NCI-H2196 treated with DMSO at 0.1 percent for 48 hours (cell line): ENCODE results near the gene CCDC190.
"Not testable (repeated sequence)": the region's sequence is repeated elsewhere in the genome, so short reads cannot be mapped to it uniquely, and the experiment has no call there.

Experiments
- DNase-seq: peaks from one replicate; lab custom pipeline; 2025; ENCODE audit not compliant: unreplicated experiment; lab: John Stamatoyannopoulos, UW

Gene CCDC190

GRCh38 chr1:162835157-162835899 lies 25.6 kb downstream of the CCDC190 start:
- no peak for DNase-seq

GRCh38 chr1:162832470-162832869 lies 28.5 kb downstream of the CCDC190 start:
- no peak for DNase-seq

GRCh38 chr1:162829268-162829667 lies 31.7 kb downstream of the CCDC190 start:
- no peak for DNase-seq

GRCh38 chr1:162823771-162824525 lies 37.0 kb downstream of the CCDC190 start:
- no peak for DNase-seq

GRCh38 chr1:162823231-162823630 lies 37.7 kb downstream of the CCDC190 start:
- no peak for DNase-seq

GRCh38 chr1:162822391-162823200 lies 38.4 kb downstream of the CCDC190 start:
- DNase-seq, result no peak

GRCh38 chr1:162818666-162819065 lies 42.3 kb downstream of the CCDC190 start:
- not testable (repeated sequence) for DNase-seq

GRCh38 chr1:162818136-162818535 lies 42.8 kb downstream of the CCDC190 start:
- not testable (repeated sequence) for DNase-seq

- DNase-seq, result not testable (repeated sequence)
Observed at GRCh38 chr1:162812357-162812756, 48.6 kb downstream of the CCDC190 start.

GRCh38 chr1:162807503-162807902 lies 53.5 kb downstream of the CCDC190 start:
- not testable (repeated sequence) for DNase-seq
